Measurements from ENCODE around the gene MYB. TPM values are rescaled to one million over a fixed set of nuclear protein-coding genes. Genes with fewer than 3 reads are reported as not detected.

MYB gene
- total and polyA plus RNA-seq, 7 donors: 0.55 to 27.8 (median 12.0) TPM; not detected in 2

DNA sequence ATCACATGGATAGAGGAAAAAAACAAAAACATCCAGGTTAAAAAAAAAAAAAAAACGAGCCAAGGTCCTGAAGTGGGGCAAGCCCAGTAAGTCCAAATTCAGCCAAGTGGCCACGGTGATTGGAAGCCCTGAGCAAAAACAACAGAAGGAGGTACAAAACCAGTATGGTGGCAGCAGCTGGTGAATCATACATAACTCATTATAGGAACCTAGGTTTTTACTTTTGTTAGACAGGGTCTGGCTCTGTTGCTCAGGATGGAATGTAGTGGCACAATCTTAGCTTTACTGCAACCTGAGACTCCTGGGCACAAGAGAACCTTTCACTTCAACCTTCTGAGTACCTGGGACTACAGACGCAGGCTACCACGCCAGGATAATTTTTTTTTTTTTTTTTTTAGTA is 22.7 kb upstream of the MYB start:
- DNase-seq: no peak
- TF ChIP-seq EP300 (IDR thresholded peaks at IDR 0.05) (no peak), POLR2A (IDR thresholded peaks at IDR 0.05) (no peak), POLR2AphosphoS5 (IDR thresholded peaks at IDR 0.05) (no peak)
- TF ChIP-seq, protein P1, sequence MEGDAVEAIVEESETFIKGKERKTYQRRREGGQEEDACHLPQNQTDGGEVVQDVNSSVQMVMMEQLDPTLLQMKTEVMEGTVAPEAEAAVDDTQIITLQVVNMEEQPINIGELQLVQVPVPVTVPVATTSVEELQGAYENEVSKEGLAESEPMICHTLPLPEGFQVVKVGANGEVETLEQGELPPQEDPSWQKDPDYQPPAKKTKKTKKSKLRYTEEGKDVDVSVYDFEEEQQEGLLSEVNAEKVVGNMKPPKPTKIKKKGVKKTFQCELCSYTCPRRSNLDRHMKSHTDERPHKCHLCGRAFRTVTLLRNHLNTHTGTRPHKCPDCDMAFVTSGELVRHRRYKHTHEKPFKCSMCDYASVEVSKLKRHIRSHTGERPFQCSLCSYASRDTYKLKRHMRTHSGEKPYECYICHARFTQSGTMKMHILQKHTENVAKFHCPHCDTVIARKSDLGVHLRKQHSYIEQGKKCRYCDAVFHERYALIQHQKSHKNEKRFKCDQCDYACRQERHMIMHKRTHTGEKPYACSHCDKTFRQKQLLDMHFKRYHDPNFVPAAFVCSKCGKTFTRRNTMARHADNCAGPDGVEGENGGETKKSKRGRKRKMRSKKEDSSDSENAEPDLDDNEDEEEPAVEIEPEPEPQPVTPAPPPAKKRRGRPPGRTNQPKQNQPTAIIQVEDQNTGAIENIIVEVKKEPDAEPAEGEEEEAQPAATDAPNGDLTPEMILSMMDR (IDR thresholded peaks at IDR 0.05): no peak
- Histone ChIP-seq H3K27ac (no peak overlapping the region), H3K4me1 (no peaks in the 10 kb centered on the region), H3K9me3 (no peaks in the 10 kb centered on the region), H3K36me3 (no peaks in the 10 kb centered on the region), H3K4me3 (no peak overlapping the region), H3K27me3 (no peaks in the 10 kb centered on the region)
- intact Hi-C loops (cut with DNase I): no loop called here
- 86 to 89% methylated on average over 4 of the region's 4 CpGs for WGBS, 2 donors

DNA sequence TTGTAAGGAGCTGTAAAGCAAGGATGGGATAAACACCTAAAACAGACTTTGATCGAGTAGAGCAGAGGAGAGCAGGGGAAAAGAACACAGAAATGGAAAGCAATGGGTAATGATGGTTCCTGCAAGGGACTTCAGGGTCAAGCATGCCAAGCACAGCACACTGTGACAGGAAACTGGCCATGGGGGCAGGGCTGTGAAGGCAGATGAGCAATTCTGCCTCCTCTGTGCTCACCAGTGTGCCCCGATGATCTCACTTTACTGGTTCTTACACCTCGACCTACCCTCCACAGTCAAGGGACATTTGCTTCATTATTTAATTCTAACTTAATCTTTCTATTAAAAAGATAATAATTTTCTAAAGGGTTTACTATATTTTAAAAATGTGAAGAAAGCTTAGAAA is 21.6 kb upstream of the MYB start:
- no peak for DNase-seq
- 67 to 80% methylated on average over 3 of the region's 3 CpGs for WGBS, 2 donors
- TF ChIP-seq EP300 (IDR thresholded peaks at IDR 0.05): no peak
- TF ChIP-seq POLR2A (IDR thresholded peaks at IDR 0.05): no peak
- TF ChIP-seq, protein P1 (IDR thresholded peaks at IDR 0.05): no peak
- TF ChIP-seq POLR2AphosphoS5 (IDR thresholded peaks at IDR 0.05): no peak
- intact Hi-C loops (cut with DNase I): no loop called here
- Histone ChIP-seq H3K9me3 (no peaks in the 10 kb centered on the region), H3K27me3 (no peaks in the 10 kb centered on the region), H3K4me3 (no peak overlapping the region), H3K27ac (no peak overlapping the region), H3K4me1 (no peaks in the 10 kb centered on the region), H3K36me3 (no peaks in the 10 kb centered on the region)

DNA sequence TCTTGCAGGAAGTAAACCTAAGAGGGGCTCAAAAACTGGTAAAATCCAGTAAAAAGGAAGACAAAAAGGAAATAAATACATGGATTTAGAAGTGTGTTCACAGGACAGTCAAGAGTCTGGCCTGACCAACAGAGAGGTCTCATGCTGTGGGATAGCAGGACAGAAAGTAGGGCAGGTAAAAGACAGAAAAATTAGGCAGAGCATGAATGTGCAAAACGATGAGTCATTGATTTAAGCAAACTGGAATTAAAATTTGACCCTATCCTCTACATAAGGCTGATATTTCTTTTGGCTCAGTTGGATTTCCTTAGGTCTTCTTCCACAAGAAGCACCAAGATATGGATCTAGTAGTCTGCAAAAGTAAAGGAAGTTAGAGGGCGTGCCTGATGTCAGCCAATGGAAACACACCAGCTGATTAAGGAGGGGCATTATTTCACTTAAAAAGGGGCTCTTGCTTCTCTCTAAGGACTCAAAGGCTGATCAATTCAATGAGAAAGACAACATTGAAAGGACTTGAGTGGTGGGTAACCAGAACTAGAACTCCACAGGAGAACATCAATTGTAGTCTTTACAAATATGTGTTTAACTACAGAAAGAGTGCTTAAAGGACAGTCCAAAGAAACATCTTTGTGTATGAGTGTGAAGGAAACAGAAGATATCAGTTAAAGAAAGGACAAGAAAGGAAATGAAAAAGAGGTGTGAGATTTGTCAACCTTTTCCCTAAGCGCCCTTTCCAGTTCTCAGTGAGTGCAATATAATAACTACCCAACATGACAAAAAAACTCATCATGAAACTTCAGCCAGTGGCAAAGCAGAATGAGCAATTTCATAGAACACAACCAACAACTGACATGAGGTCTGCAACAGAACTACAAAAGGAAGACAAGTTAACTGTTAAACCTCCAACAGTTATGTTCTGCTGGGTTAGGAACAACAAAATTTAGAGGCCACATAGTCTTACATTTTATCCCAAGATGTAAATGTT is 19.4 kb upstream of the MYB start:
- Histone ChIP-seq H3K9me3 (no peaks in the 10 kb centered on the region), H3K4me1 (no peaks in the 10 kb centered on the region), H3K36me3 (no peaks in the 10 kb centered on the region), H3K4me3 (no peak overlapping the region), H3K27me3 (no peaks in the 10 kb centered on the region), H3K27ac (no peak overlapping the region)
- intact Hi-C loops (cut with DNase I): no loop called here
- 87 to 90% methylated on average over 3 of the region's 3 CpGs for WGBS, 2 donors
- no peak for DNase-seq
- TF ChIP-seq EP300 (IDR thresholded peaks at IDR 0.05) (no peak), POLR2A (IDR thresholded peaks at IDR 0.05) (no peak), POLR2AphosphoS5 (IDR thresholded peaks at IDR 0.05) (no peak)
- TF ChIP-seq, protein P1 (IDR thresholded peaks at IDR 0.05): no peak

DNA sequence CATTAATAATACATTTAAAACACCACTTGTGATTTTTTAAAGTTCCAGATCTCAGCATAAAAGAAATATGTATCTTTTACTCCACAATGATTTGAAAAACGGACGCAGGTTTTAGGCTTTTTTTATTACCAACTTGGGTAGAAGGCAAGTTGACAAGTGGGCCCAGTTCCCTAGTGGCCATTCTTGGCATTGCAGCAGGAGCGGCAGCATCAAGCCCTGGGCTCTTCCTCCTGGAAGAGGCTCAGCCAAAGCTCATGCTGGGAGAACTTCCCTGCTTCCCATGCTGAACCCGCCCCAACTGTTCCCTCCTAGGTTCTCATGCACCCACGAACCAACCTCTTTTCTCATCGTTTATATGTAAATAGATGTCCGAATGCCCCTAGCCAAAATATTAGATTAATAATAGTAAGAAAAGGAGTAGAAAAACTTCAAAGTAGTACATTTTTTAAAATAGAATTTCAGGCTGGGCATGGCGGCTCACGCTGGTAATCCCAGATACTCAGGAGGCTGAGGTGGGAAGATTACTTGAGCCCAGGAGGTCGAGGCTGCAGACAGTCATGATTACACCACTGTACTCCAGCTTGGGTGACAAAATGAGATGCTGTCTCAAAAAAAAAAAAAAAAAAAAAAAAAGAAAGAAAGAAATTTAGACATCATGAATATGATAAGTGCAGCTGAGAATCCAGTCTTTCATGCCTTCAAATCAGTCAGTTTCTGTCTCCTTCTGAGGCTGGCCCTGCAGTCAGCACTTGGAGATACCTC is 18.2 kb upstream of the MYB start:
- H3K27me3 ChIP-seq: no peaks in the 10 kb centered on the region
- H3K4me1 ChIP-seq: no peaks in the 10 kb centered on the region
- intact Hi-C loops (cut with DNase I): no loop called here
- TF ChIP-seq, protein P1 (IDR thresholded peaks at IDR 0.05): peak in 2 of 4 experiments; percentile 8 to 21
- no peak for TF ChIP-seq POLR2A (IDR thresholded peaks at IDR 0.05)
- no peak overlapping the region for H3K27ac ChIP-seq
- H3K4me3 ChIP-seq: no peak overlapping the region
- 66 to 67% methylated on average over 10 of the region's 10 CpGs for WGBS, 2 donors
- H3K9me3 ChIP-seq: no peaks in the 10 kb centered on the region
- DNase-seq: no peak
- no peaks in the 10 kb centered on the region for H3K36me3 ChIP-seq
